HS-27A (cell line): Measurements from ENCODE around the gene SEL1L2.
A peak's percentile ranks its signal among the peaks of the same experiment; 100 is the strongest.

ENCODE experiments used
- DNase-seq: peaks from one replicate; pipeline ENCODE4 v3.0.0-alpha.2; 2012; ENCODE audit warnings: low read depth, missing footprints

SEL1L2 gene

GRCh38 chr20:13930281-13930680, 60.1 kb downstream of the SEL1L2 start:
- DNase-seq, result no peak

GRCh38 chr20:13929836-13930235, 60.6 kb downstream of the SEL1L2 start:
- no peak for DNase-seq

GRCh38 chr20:13928901-13929300, 61.5 kb downstream of the SEL1L2 start:
- DNase-seq, result no peak

- no peak for DNase-seq
These were observed 63.2 kb downstream of the SEL1L2 start for GRCh38 chr20:13927171-13927570.

DNA sequence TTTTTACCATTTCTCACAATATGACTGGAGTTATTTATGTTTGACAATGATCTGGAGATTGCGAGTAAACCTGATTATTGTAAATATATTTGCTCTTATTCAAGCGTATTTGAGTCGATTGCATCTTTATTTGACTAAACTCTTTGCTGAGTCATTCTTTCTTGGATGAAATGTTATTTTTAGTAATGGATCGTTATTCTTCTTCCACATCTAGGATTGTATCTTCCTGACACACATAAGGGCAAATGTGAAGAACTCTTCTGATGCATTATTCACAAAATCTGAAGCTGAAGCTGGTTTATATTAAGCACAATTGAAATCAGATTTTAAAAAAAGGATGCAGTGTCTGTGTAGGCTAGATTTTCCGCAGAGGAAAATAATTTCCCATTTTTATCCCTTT, 68.2 kb downstream of the SEL1L2 start:
- no peak for DNase-seq

- DNase-seq, result no peak
These were observed 75.1 kb downstream of the SEL1L2 start for GRCh38 chr20:13915284-13915683.

GRCh38 chr20:13913572-13913971, 76.8 kb downstream of the SEL1L2 start:
- DNase-seq, result no peak

GRCh38 chr20:13913131-13913530, 77.3 kb downstream of the SEL1L2 start:
- DNase-seq, result no peak

GRCh38 chr20:13910492-13910891, 79.9 kb downstream of the SEL1L2 start:
- no peak for DNase-seq

DNA sequence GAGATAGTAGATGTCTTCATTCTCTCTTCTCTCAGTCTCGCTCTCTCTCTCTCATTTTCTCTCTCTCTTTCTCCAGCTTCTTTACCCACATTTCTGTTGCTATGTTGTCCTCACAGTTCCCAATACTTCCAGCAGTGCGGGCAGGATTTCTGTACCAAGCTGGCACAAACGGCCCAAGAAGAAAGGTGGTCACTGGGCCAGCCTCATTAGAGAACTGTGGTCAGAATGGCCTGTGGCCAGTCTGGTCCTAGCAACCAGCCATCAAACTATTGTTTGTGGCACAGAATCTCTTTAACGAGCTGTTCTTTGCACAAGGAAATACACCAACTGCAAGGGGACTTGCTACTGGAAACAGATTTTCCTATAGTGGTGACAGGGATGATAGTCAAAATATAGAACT, 81.3 kb downstream of the SEL1L2 start:
- DNase-seq, result no peak

GRCh38 chr20:13904766-13905165, 85.6 kb downstream of the SEL1L2 start:
- DNase-seq, result no peak

GRCh38 chr20:13900496-13900895, 89.9 kb downstream of the SEL1L2 start:
- DNase-seq, result no peak

DNA sequence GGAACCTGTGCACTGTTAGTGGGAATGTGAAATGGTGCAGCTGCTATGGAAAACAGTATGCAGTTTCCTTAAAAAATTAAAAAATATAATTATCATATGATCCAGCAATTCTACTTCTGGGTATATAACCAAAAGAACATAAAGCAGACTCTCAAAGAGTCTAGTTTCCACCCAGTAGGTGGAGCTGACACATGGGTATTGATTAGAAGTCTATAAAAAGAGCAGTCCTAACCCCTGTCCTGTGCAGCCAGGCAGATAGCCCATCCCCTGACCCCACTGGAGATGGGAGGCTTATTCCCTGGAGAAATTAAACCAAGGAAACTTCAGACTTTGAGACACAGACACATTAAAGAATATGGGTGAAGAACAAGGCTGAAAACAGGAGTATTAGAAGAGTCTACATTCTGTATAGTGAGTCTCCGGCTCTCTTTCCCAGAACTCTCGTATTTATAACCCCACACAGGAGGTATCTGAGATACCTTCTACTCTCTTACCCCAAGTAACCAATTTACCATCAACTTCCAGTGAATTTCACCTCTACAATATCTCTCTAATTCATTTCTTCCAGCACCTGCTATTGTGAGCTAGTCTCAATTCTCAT, 92.3 kb downstream of the SEL1L2 start:
- DNase-seq, result no peak

- no peak for DNase-seq
These were observed 98.8 kb downstream of the SEL1L2 start for GRCh38 chr20:13891575-13891974.

DNA sequence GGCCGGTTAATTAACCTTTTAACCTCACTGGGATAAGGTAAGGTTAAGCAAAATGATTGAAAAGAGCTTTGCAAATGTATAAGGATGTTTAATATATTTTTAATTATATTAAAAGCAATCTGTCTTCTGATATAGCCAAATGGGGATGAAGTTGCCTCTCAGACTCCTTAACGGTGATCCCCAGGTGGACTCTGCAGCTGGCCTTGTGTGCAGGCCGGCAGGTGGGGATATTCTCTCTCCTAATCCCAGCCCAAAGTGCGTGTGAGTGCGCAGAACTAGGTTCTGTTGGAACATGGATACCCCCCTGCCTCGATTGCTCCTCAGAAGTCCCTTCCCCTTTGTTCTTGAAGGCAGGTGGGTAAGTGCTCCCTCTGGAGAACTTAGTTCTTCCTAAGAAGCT, 105.6 kb downstream of the SEL1L2 start:
- no peak for DNase-seq

- no peak for DNase-seq
These were observed 107.0 kb downstream of the SEL1L2 start for GRCh38 chr20:13883425-13883824.

DNA sequence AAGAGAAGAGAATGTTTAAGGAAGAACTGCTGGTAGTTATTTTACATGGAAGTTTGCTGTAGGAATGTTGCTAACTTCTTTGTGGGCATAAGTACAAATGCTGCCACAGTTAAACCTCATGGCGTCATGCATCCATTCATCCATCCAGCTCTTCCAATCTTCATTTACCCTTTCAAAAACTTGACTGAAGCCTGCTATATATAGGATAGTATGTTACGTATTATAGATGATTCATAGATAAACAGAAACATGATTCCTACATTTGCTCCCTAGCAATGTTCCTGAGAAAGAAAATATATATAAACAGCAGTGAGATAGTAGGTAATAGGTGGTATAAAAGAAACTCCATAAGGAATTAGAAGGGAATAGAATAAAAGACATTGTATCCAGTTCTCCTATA, 111.8 kb downstream of the SEL1L2 start:
- no peak for DNase-seq

DNA sequence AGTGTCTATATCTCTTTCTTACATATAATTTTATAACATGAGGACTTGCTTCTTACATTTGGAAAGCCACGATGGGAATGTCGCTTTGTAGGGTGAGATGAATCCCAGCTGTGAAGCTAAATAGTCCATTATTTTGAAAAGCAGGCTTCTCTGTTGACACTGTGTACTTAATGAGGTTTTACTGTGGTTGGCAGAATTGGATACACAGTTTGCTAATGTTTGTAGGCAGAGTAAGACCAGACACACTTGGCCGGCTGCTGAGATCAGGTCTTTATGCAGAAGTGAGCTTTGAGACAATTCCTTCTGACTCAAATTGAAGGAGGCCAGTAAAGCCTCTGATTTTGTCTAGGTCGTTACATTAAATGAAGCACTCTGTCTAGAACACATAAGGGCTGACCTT, 112.6 kb downstream of the SEL1L2 start:
- DNase-seq, result no peak

- no peak for DNase-seq
These were observed 115.1 kb downstream of the SEL1L2 start for GRCh38 chr20:13875265-13875811.

DNA sequence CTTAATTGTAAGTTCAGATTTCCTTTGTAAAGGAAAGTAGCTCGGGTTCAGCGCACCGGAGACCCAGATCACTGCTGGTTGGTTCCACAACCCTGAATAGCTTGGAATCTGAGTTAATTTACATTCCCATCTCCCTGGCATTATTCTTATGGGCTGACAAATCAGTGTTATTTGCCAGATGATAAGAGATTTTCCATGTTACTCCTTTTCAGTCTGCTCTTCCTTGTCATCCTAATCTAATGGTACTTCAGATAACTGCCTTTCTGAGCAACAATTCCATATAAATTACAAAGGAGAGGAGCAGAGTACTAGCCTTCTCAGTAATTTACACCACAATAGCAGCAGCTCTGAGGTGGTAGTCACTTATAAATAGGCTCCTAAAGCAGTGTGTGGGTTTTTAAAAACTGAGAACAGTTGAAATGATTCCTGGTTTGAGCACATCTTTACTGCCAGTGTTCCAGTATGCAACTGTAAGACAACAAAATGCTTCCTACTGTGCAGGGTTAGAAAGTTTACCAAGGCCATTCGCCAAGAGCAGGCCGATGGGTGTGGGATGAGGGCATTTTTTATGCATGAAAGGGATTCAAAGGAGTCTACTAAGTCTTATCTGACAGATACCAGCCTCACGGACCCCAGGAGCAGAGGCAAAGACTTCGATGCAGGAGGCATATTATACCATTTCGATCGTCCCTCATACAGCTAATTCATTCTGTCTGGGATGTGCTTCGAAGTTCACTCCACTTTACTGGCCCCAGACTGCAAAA, 115.8 kb downstream of the SEL1L2 start:
- no peak for DNase-seq

DNA sequence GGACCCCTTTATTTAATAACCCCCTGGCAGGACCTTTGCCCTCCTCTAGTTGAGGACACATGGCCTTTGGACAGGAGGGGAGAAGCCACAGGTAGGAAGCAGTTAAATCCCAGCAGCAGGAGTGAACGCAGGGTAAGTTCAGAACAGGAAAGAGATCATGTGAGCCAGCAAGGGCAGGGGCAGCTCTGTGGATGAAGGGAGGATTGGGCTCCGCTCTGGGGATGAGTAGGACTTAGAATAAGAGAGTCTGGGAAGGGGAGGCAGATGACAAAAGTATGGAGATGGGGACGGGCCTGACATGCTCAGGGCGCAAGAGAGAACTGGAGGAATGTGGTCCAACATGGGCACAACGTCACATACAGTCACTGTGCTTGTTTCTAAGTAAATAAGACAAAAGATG, 116.6 kb downstream of the SEL1L2 start:
- DNase-seq, result no peak

DNA sequence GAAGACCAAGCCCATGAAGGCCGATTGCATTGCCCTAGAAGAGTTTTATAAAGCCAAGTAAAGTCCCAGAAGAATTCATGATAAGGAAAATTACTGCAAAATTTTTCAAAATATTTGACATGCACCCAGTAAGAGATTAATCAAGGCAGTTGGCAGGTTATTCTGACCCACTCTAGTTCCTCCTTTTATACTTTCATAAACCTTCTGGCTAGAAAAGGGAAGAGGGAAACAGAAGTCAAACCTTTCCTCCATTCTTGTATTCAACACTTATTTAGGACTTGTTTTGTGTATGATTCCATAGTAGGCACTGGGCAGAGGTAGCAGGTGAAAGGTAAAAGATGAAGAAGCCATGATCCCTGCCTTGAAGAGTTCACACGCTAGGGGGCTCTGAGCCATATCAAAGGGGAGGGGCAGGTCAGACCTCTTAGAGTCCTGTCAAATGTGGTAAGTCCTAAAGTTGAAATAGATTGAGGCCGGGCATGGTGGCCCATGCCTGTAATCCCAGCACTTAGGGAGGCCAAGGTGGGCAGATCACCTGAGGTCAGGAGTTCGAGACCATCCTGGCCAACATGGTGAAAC, 120.2 kb downstream of the SEL1L2 start:
- no peak for DNase-seq

DNA sequence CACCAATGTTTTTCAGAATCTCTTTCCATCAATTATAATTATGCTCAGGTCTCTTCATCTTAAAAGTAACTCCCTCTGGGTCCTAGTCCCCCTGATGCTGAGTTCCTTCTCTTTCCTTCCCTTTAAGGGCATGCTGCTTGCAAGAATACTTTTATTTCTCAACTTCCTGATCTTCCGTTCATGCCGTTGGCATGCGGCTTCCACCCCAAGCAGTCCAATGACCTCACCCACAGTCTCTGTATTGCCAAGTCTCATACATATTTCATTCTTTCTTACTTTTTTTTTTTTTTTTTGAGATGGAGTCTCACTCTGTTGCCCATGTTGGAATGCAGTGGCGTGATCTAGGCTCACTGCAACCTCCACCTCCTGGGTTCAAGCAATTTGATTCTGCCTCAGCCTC, 122.1 kb downstream of the SEL1L2 start:
- DNase-seq, result peak; percentile 63
